SK-N-SH (cell line): ENCODE data around the gene CEBPG. TPM values are rescaled to one million over a fixed set of nuclear protein-coding genes. Genes with fewer than 3 reads are reported as not detected.

Source experiments
- CTCF ChIA-PET: fragments of 300-600, 350-600 bp; formaldehyde crosslinking; extraction: SDS; loops from one replicate; lab custom pipeline; 2021; lab: Yijun Ruan, JAX
- POLR2A ChIA-PET: fragments of 350-600 bp; sonication (Branson Sonifier 250); formaldehyde crosslinking; extraction: SDS; loops from one replicate; lab custom pipeline; 2020; ENCODE audit warnings: antibody characterized with exemption, inconsistent platforms; lab: Yijun Ruan, JAX
- DNase-seq: peaks from one replicate; pipeline ENCODE4 v3.0.0; 2012
- H2AFZ ChIP-seq: fragments of 200-600 bp; sonication (generic); 2 replicates; pipeline ENCODE4 v1.8.1; 2016; ENCODE audit warnings: antibody characterized with exemption, mild to moderate bottlenecking, low read depth
- H3F3A ChIP-seq: fragments of 200-600 bp; sonication (generic); replicated peaks from 2 replicates; pipeline ENCODE3; 2016; ENCODE audit warnings: antibody characterized with exemption, mild to moderate bottlenecking; ENCODE audit not compliant: insufficient read depth
- H3K27ac ChIP-seq, 2 experiments: fragments of 200-500 bp in 1 of 2; fragments of 200-600 bp in 1 of 2; sonication (Bioruptor generic) in 1 of 2; sonication (generic), shearing (Covaris generic) in 1 of 2; 2 replicates each; pipeline versions ENCODE4 v1.5.1 to v1.6.1; 2014 to 2016; ENCODE audit warnings: low read depth in 2 of 2, inconsistent platforms in 1 of 2, low read length in 1 of 2, mild to moderate bottlenecking in 1 of 2, mixed read lengths in 1 of 2
- H3K27me3 ChIP-seq: fragments of 200-600 bp; sonication (generic), shearing (Covaris generic); 2 replicates; pipeline ENCODE4 v1.6.1; 2016; ENCODE audit warnings: mixed run types; ENCODE audit not compliant: insufficient read depth
- H3K36me3 ChIP-seq, 2 experiments: fragments of 200-500 bp in 1 of 2; fragments of 200-600 bp in 1 of 2; sonication (Bioruptor generic) in 1 of 2; sonication (generic) in 1 of 2; replicated peaks in 1 of 2; 2 replicates each; pipeline versions ENCODE3 to v1.5.1; 2014 to 2016; ENCODE audit warnings: low read length in 1 of 2, mild to moderate bottlenecking in 1 of 2; ENCODE audit not compliant: insufficient read depth in 2 of 2, control insufficient read depth in 1 of 2
- H3K4me1 ChIP-seq, 2 experiments: fragments of 200-500 bp in 1 of 2; fragments of 200-600 bp in 1 of 2; sonication (Bioruptor generic) in 1 of 2; sonication (generic), shearing (Covaris generic) in 1 of 2; 2 replicates each; pipeline versions ENCODE4 v1.5.1 to v1.6.1; 2014 to 2016; ENCODE audit warnings: low read depth in 1 of 2, low read length in 1 of 2, mixed run types in 1 of 2; ENCODE audit not compliant: insufficient read depth in 2 of 2, control insufficient read depth in 1 of 2
- H3K4me2 ChIP-seq: fragments of 200-600 bp; sonication (generic), shearing (Covaris generic); 2 replicates; pipeline ENCODE4 v1.6.1; 2017; ENCODE audit warnings: mixed run types
- H3K4me3 ChIP-seq, 2 experiments: fragments of 200-500 bp in 1 of 2; fragments of 200-600 bp in 1 of 2; sonication (Bioruptor generic) in 1 of 2; sonication (generic), shearing (Covaris generic) in 1 of 2; 2 replicates each; pipeline versions ENCODE4 v1.5.1 to v1.8.1; 2014 to 2016; ENCODE audit warnings: low read depth in 2 of 2, inconsistent platforms in 1 of 2, low read length in 1 of 2, mild to moderate bottlenecking in 1 of 2, mixed read lengths in 1 of 2, moderate library complexity in 1 of 2
- H3K79me2 ChIP-seq: fragments of 200-600 bp; sonication (generic); 2 replicates; pipeline ENCODE4 v1.8.1; 2017; ENCODE audit warnings: mild to moderate bottlenecking; ENCODE audit not compliant: insufficient read depth
- H3K9ac ChIP-seq: fragments of 200-600 bp; sonication (generic); 2 replicates; pipeline ENCODE4 v1.6.1; 2017; ENCODE audit warnings: mixed run types
- H3K9me2 ChIP-seq: fragments of 200-600 bp; sonication (generic); 2 replicates; pipeline ENCODE4 v1.6.1; 2017; ENCODE audit warnings: mixed run types
- H3K9me3 ChIP-seq: fragments of 200-600 bp; sonication (generic); 2 replicates; pipeline ENCODE4 v1.6.1; 2017; ENCODE audit warnings: mixed run types, mild to moderate bottlenecking, moderate library complexity
- H4K20me1 ChIP-seq: fragments of 200-600 bp; sonication (generic); 2 replicates; pipeline ENCODE4 v1.6.1; 2017; ENCODE audit warnings: mild to moderate bottlenecking, mixed run types; ENCODE audit not compliant: insufficient read depth
- CHD2 ChIP-seq: fragments of 150-350 bp; IDR thresholded peaks from 2 replicates; pipeline ENCODE4 v1.6.1; 2018; ENCODE audit warnings: low read length; ENCODE audit not compliant: partially characterized antibody
- ELF1 ChIP-seq: IDR thresholded peaks from 2 replicates; pipeline ENCODE4 v1.4.0; 2012
- EP300 ChIP-seq, 2 experiments: IDR thresholded peaks; 2 replicates each; pipeline versions ENCODE4 v1.4.0 to v1.6.1; 2012; ENCODE audit warnings: borderline replicate concordance in 1 of 2, low read depth in 1 of 2, low read length in 1 of 2
- EZH2phosphoT487 ChIP-seq: fragments of 200-600 bp; sonication (generic); IDR thresholded peaks from 2 replicates; pipeline ENCODE4 v1.6.1; 2017; ENCODE audit warnings: low read depth, mixed run types, mild to moderate bottlenecking, antibody characterized with exemption, moderate library complexity, borderline replicate concordance
- FOXJ3 ChIP-seq: sonication (generic); formaldehyde crosslinking; IDR thresholded peaks from 2 replicates; pipeline ENCODE4 v1.5.1; 2020; ENCODE audit warnings: mild to moderate bottlenecking, missing genetic modification reagents
- FOXM1 ChIP-seq: IDR thresholded peaks from 2 replicates; pipeline ENCODE4 v1.4.0; 2012; ENCODE audit warnings: low read depth, mild to moderate bottlenecking
- MAX ChIP-seq: IDR thresholded peaks from 2 replicates; pipeline ENCODE4 v1.4.0; 2012; ENCODE audit warnings: low read depth
- NFIC ChIP-seq: IDR thresholded peaks from 2 replicates; pipeline ENCODE4 v1.4.0; 2012; ENCODE audit warnings: borderline replicate concordance
- PBX3 ChIP-seq: IDR thresholded peaks from 2 replicates; pipeline ENCODE4; 2012
- RAD21 ChIP-seq: IDR thresholded peaks from 2 replicates; pipeline ENCODE4 v1.6.1; 2012; ENCODE audit warnings: mild to moderate bottlenecking, low read length
- RFX5 ChIP-seq: IDR thresholded peaks from 2 replicates; pipeline ENCODE4 v1.6.1; 2012; ENCODE audit warnings: mild to moderate bottlenecking, improper control_type of control experiment, low read length
- RXRA ChIP-seq: IDR thresholded peaks from 2 replicates; pipeline ENCODE4 v1.4.0; 2012; ENCODE audit warnings: low read depth, mild to moderate bottlenecking, borderline replicate concordance
- SMC3 ChIP-seq: IDR thresholded peaks from 2 replicates; pipeline ENCODE4 v1.6.1; 2012; ENCODE audit warnings: low read depth, low read length, improper control_type of control experiment
- TEAD4 ChIP-seq: IDR thresholded peaks from 2 replicates; pipeline ENCODE4 v1.4.0; 2012; ENCODE audit warnings: mild to moderate bottlenecking, borderline replicate concordance; ENCODE audit not compliant: insufficient read depth
- YY1 ChIP-seq: IDR thresholded peaks from 2 replicates; pipeline ENCODE4 v1.4.0; 2012; ENCODE audit warnings: low read depth, mild to moderate bottlenecking
- WGBS: methylation state at CpG from one replicate; pipeline ENCODE4 v1.1.6; 2017; ENCODE audit warnings: low lambda C conversion rate; 5-methylcytosine and 5-hydroxymethylcytosine counted together
- polyA plus RNA-seq, 3 experiments: library from polyadenylated mRNA; depleted of rRNA; stranded (reverse); fragments of >200 nt; gene quantifications; 2 replicates each; pipeline ENCODE4 v1.2.3, GENCODE V29; 2012
- TF ChIP-seq, protein P1 (sequence below): fragments of 150-350 bp; IDR thresholded peaks from 2 replicates; pipeline ENCODE4 v1.6.1; 2017; ENCODE audit warnings: antibody characterized with exemption, low read length, low read depth, borderline replicate concordance

The CEBPG gene
- polyA plus RNA-seq, 1 of the 3 experiments (the other 2 are of a cell fraction) = 9.1 TPM

DNA sequence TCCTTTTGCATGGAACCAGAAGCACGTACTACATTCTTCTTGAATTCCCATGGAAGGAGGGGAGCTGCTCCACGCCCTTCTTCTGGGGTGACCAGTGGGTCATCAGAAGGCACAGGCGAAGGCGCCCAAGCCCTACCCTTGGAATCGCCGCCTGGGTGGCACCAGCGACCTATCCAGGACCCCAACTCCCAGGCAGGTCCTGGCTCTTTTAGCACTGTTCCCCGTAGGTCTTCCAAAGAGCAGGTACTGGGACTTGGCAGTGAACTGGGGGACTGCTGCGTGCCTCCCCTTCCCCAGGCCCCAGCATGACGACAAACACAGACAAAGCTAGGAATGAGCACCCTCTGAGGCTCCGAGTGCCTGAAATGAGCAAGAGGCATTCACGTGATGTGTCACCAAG is 45.0 kb downstream of the CEBPG start (continued):
- TF ChIP-seq PBX3 = no peak
- TF ChIP-seq, all 33 proteins: peak for 0

GRCh38 chr19:33418871-33419787 is 45.6 kb downstream of the CEBPG start:
- Histone ChIP-seq H3F3A (no peaks in the 10 kb centered on the region), H3K4me2 (no peak overlapping the region), H3K4me3 (no peak overlapping the region), H3K36me3 (no peaks in the 10 kb centered on the region), H3K9me2 (no peaks in the 10 kb centered on the region), H2AFZ (no peak overlapping the region), H3K79me2 (no peaks in the 10 kb centered on the region), H3K9ac (no peak overlapping the region), H3K4me1 (peaks cover 0 to 27% of the 10 kb centered on the region in 2 experiments; a peak in 1 of 4 replicates), H3K27ac (no peak overlapping the region; a peak in 1 of 4 replicates), H4K20me1 (no peaks in the 10 kb centered on the region), H3K27me3 (no peaks in the 10 kb centered on the region), H3K9me3 (no peaks in the 10 kb centered on the region)
- 86% methylated on average over 15 of the region's 20 CpGs for WGBS
- DNase-seq = no peak
- ChIA-PET CTCF (interaction anchor here (0.9 to 10.9 kb wide), 12 partner anchors 11 to 677 kb away, joined by 3 to 155 read pairs (median 6); no protein-coding TSS in a partner anchor), POLR2A (interaction anchor here (1.1 kb wide), 1 partner anchor 89 kb away, joined by 3 read pairs; no protein-coding TSS in a partner anchor)
- no peak for TF ChIP-seq FOXM1
- TF ChIP-seq ELF1 = no peak
- no peak for TF ChIP-seq RAD21
- TF ChIP-seq EP300 (IDR thresholded peaks at IDR 0.05; ENCODE audit: borderline replicate concordance in 1 of 2, low read depth in 1 of 2, low read length in 1 of 2) = no peak
- no peak for TF ChIP-seq SMC3
- no peak for TF ChIP-seq EZH2phosphoT487
- no peak for TF ChIP-seq RFX5
- TF ChIP-seq, protein P1, sequence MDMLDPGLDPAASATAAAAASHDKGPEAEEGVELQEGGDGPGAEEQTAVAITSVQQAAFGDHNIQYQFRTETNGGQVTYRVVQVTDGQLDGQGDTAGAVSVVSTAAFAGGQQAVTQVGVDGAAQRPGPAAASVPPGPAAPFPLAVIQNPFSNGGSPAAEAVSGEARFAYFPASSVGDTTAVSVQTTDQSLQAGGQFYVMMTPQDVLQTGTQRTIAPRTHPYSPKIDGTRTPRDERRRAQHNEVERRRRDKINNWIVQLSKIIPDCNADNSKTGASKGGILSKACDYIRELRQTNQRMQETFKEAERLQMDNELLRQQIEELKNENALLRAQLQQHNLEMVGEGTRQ = no peak
- TF ChIP-seq FOXJ3 (CRISPR knock-in tag) = no peak
- TF ChIP-seq NFIC = no peak
- TF ChIP-seq MAX = no peak
- TF ChIP-seq YY1 = no peak
- no peak for TF ChIP-seq RXRA
- TF ChIP-seq TEAD4 = no peak
- TF ChIP-seq CHD2 = no peak
